Right cardiac atrium (tissue), 5 donors: Measurements from ENCODE around the gene KDM1B. TPM values are rescaled to one million over a fixed set of nuclear protein-coding genes. Genes with fewer than 3 reads are reported as not detected.

Experiments used
- ATAC-seq, 2 donors: fragments of 200-7000 bp; cut with Tn5 transposase; one replicate each; pipeline versions ENCODE4 v1.8.0 to v1.9.1; 2020; ENCODE audit warnings: moderate library complexity in 2 of 2, mild to moderate bottlenecking in 1 of 2
- DNase-seq, 3 donors: peaks; one replicate each; pipeline ENCODE4 v3.0.0-alpha.2; 2020
- H3K27ac ChIP-seq: one replicate; pipeline ENCODE4 v1.5.1; 2013; ENCODE audit warnings: mild to moderate bottlenecking, low read length, control low read depth, moderate library complexity
- H3K27me3 ChIP-seq: one replicate; pipeline ENCODE4 v1.6.1; 2013; ENCODE audit not compliant: control insufficient read depth, insufficient read depth
- H3K4me1 ChIP-seq: one replicate; pipeline ENCODE4 v1.6.1; 2013; ENCODE audit warnings: low read length; ENCODE audit not compliant: control insufficient read depth, insufficient read depth
- H3K4me3 ChIP-seq: one replicate; pipeline ENCODE4 v1.5.1; 2013; ENCODE audit warnings: low read length, control low read depth
- H3K9me3 ChIP-seq: one replicate; pipeline ENCODE4 v1.6.1; 2013; ENCODE audit warnings: low read length; ENCODE audit not compliant: control insufficient read depth
- WGBS: extraction: QIAGEN DNeasy Blood & Tissue Kit; methylation state at CpG from one replicate; pipeline ENCODE4 v1.1.7; 2013; 5-methylcytosine and 5-hydroxymethylcytosine counted together
- intact Hi-C, 4 donors: fragments of 100-400 bp; cut with DNase I; formaldehyde crosslinking; loops; one replicate each; pipeline versions ENCODE4 v1.11.0 to v1.14.0; 2022 to 2023
- polyA plus RNA-seq: library from polyadenylated mRNA; stranded (reverse); fragments of 200-250 nt; gene quantifications from one replicate; pipeline ENCODE4 v1.2.3, GENCODE V29; 2013
- total RNA-seq, 4 donors: library from RNA; stranded (reverse); fragmentation: NEBNext Ultra II Directional; extraction: Animal tissue kit (Norgen Biotek cat#: 25700); gene quantifications; one replicate each; pipeline ENCODE4 v1.2.1, GENCODE V29; 2021
- donor health status: healthy with polysubstance abuse.
- donor health status: DM: no; HTN: yes; CAD: no.
- donor health status: DM: no; HTN: no; CAD: no.
- donor health status: DM: no; HTN: yes; CAD: no; lungs with severe emphysema.
- donor health status: DM: yes; HTN: yes; CAD: no.

The KDM1B gene
- total and polyA plus RNA-seq, 5 donors = 4.0 to 14.9 (median 14.6) TPM

- no peaks in the 10 kb centered on the region for H3K4me1 ChIP-seq
- H3K9me3 ChIP-seq = no peaks in the 10 kb centered on the region
- ATAC-seq (no peak), DNase-seq (no peak)
- 99% methylated on average over 1 of the region's 1 CpG for WGBS
- H3K27me3 ChIP-seq = no peaks in the 10 kb centered on the region
- H3K4me3 ChIP-seq = no peak overlapping the region
- no peak overlapping the region for H3K27ac ChIP-seq
- intact Hi-C loops = no loop called here
These were observed 79.3 kb downstream of the KDM1B start for GRCh38 chr6:18234564-18234963.

- H3K4me3 ChIP-seq = no peak overlapping the region
- no peaks in the 10 kb centered on the region for H3K9me3 ChIP-seq
- WGBS = 77% methylated on average over 3 of the region's 3 CpGs
- no peak for ATAC-seq
- intact Hi-C loops = no loop called here
- no peak overlapping the region for H3K27ac ChIP-seq
- no peaks in the 10 kb centered on the region for H3K27me3 ChIP-seq
- H3K4me1 ChIP-seq = no peaks in the 10 kb centered on the region
- DNase-seq = no peak
These were observed 80.3 kb downstream of the KDM1B start for GRCh38 chr6:18235524-18235923.

- no peak overlapping the region for H3K4me3 ChIP-seq
- ATAC-seq (no peak), DNase-seq (no peak)
- H3K27ac ChIP-seq = no peak overlapping the region
- H3K27me3 ChIP-seq = no peaks in the 10 kb centered on the region
- 100% methylated on average over 1 of the region's 1 CpG for WGBS
- no peaks in the 10 kb centered on the region for H3K9me3 ChIP-seq
- intact Hi-C loops = no loop called here
- H3K4me1 ChIP-seq = no peaks in the 10 kb centered on the region
These were observed 81.9 kb downstream of the KDM1B start for GRCh38 chr6:18237167-18237566.

- ATAC-seq (no peak), DNase-seq (no peak)
- intact Hi-C loops = no loop called here
- Histone ChIP-seq H3K9me3 (no peaks in the 10 kb centered on the region), H3K27me3 (no peaks in the 10 kb centered on the region), H3K27ac (no peak overlapping the region), H3K4me3 (no peak overlapping the region), H3K4me1 (peaks cover 2% of the 10 kb centered on the region)
- 77% methylated on average over 2 of the region's 2 CpGs for WGBS
These were observed 85.0 kb downstream of the KDM1B start for GRCh38 chr6:18240230-18240629.

- intact Hi-C loops = no loop called here
- WGBS = 95% methylated on average over 1 of the region's 1 CpG
- Histone ChIP-seq H3K4me1 (peaks cover 2% of the 10 kb centered on the region), H3K4me3 (no peak overlapping the region), H3K9me3 (no peaks in the 10 kb centered on the region), H3K27ac (no peak overlapping the region), H3K27me3 (no peaks in the 10 kb centered on the region)
- ATAC-seq (no peak), DNase-seq (no peak)
These were observed 86.2 kb downstream of the KDM1B start for GRCh38 chr6:18241208-18242038.

GRCh38 chr6:18242062-18242851 lies 87.0 kb downstream of the KDM1B start:
- peaks cover 2% of the 10 kb centered on the region for H3K4me1 ChIP-seq
- H3K27ac ChIP-seq = no peak overlapping the region
- DNase-seq (no peak), ATAC-seq (no peak)
- H3K27me3 ChIP-seq = no peaks in the 10 kb centered on the region
- no peak overlapping the region for H3K4me3 ChIP-seq
- 97% methylated on average over 11 of the region's 11 CpGs for WGBS
- H3K9me3 ChIP-seq = no peaks in the 10 kb centered on the region
- intact Hi-C loops = no loop called here

GRCh38 chr6:18243302-18243893 lies 88.2 kb downstream of the KDM1B start:
- Histone ChIP-seq H3K4me1 (peaks cover 2% of the 10 kb centered on the region), H3K9me3 (no peaks in the 10 kb centered on the region), H3K27me3 (no peaks in the 10 kb centered on the region), H3K27ac (peak overlapping the region; percentile 27), H3K4me3 (no peak overlapping the region)
- ATAC-seq = no peak
- no peak for DNase-seq
- 73% methylated on average over 3 of the region's 3 CpGs for WGBS
- intact Hi-C loops = no loop called here

GRCh38 chr6:18244251-18244650 lies 89.0 kb downstream of the KDM1B start:
- Histone ChIP-seq H3K9me3 (no peaks in the 10 kb centered on the region), H3K27ac (no peak overlapping the region), H3K27me3 (no peaks in the 10 kb centered on the region), H3K4me1 (peaks cover 2% of the 10 kb centered on the region), H3K4me3 (no peak overlapping the region)
- DNase-seq = no peak
- intact Hi-C loops = no loop called here
- ATAC-seq = no peak
- WGBS = 82% methylated on average over 2 of the region's 2 CpGs

GRCh38 chr6:18245079-18245478 lies 89.9 kb downstream of the KDM1B start:
- Histone ChIP-seq H3K4me3 (no peak overlapping the region), H3K27me3 (no peaks in the 10 kb centered on the region), H3K27ac (no peak overlapping the region), H3K4me1 (peaks cover 2% of the 10 kb centered on the region), H3K9me3 (no peaks in the 10 kb centered on the region)
- ATAC-seq (no peak), DNase-seq (no peak)
- WGBS = 82% methylated on average over 1 of the region's 1 CpG
- intact Hi-C loops = no loop called here

GRCh38 chr6:18245642-18246041 lies 90.4 kb downstream of the KDM1B start:
- Histone ChIP-seq H3K4me3 (no peak overlapping the region), H3K27me3 (no peaks in the 10 kb centered on the region), H3K27ac (no peak overlapping the region), H3K4me1 (peaks cover 2% of the 10 kb centered on the region), H3K9me3 (no peaks in the 10 kb centered on the region)
- ATAC-seq (no peak), DNase-seq (no peak)
- WGBS = 87% methylated on average over 7 of the region's 7 CpGs
- intact Hi-C loops = no loop called here

GRCh38 chr6:18246205-18246604 lies 91.0 kb downstream of the KDM1B start:
- intact Hi-C loops = no loop called here

More at GRCh38 chr6:18246205-18246604, 91.0 kb downstream of the KDM1B start:
- H3K27me3 ChIP-seq = no peaks in the 10 kb centered on the region
- H3K9me3 ChIP-seq = no peaks in the 10 kb centered on the region
- ATAC-seq (no peak), DNase-seq (no peak)
- H3K4me3 ChIP-seq = no peak overlapping the region
- H3K4me1 ChIP-seq = peaks cover 2% of the 10 kb centered on the region
- H3K27ac ChIP-seq = no peak overlapping the region
